ENCODE results near the gene CDK18. TPM values are rescaled to one million over a fixed set of nuclear protein-coding genes. Genes with fewer than 3 reads are reported as not detected.
"Not testable (repeated sequence)": the region's sequence is repeated elsewhere in the genome, so short reads cannot be mapped to it uniquely, and the experiment has no call there.

The CDK18 gene
- total RNA-seq, 2 experiments from 2014 or later: 4.0 to 5.2 TPM

GRCh38 chr1:205473966-205474365, 30.5 kb upstream of the CDK18 start:
- ATAC-seq: no peak
- no peak overlapping the region for H3K27ac Mint-ChIP-seq

GRCh38 chr1:205474571-205474970, 29.9 kb upstream of the CDK18 start:
- no peak for ATAC-seq
- Mint-ChIP-seq H3K4me1 (peaks cover 1% of the 10 kb centered on the region), H3K27ac (no peak overlapping the region), H3K27me3 (peaks cover 30% of the 10 kb centered on the region), H3K4me3 (no peak overlapping the region), H3K9me3 (ENCODE audit: low read depth) (peaks cover 14% of the 10 kb centered on the region), H3K36me3 (peaks cover 3% of the 10 kb centered on the region)
- no peak for DNase-seq
- CTCF ChIA-PET: interaction anchor here (2.1 to 3.2 kb wide), 3 partner anchors 11 to 77 kb away, joined by 7 to 22 read pairs (median 9); no protein-coding TSS in a partner anchor

More at GRCh38 chr1:205473966-205474365, 30.5 kb upstream of the CDK18 start:
- peaks cover 34% of the 10 kb centered on the region for H3K27me3 Mint-ChIP-seq
- no peaks in the 10 kb centered on the region for H3K4me1 Mint-ChIP-seq
- peaks cover 3% of the 10 kb centered on the region for H3K36me3 Mint-ChIP-seq
- CTCF ChIA-PET: interaction anchor here (1.5 to 3.2 kb wide), 3 partner anchors 12 to 43 kb away, joined by 5 to 22 read pairs (median 9); no protein-coding TSS in a partner anchor
- no peak overlapping the region for H3K4me3 Mint-ChIP-seq
- peaks cover 14% of the 10 kb centered on the region for H3K9me3 Mint-ChIP-seq (ENCODE audit: low read depth)
- no peak for DNase-seq

GRCh38 chr1:205475855-205476254, 28.6 kb upstream of the CDK18 start:
- DNase-seq (no peak), ATAC-seq (no peak)
- CTCF ChIA-PET: interaction anchor here (0.9 to 3.2 kb wide), 8 partner anchors 8 to 199 kb away, joined by 3 to 22 read pairs (median 4); partner anchors contain the start of gene LEMD1
- Mint-ChIP-seq H3K4me1 (peaks cover 14% of the 10 kb centered on the region), H3K4me3 (no peak overlapping the region), H3K27me3 (peaks cover 26% of the 10 kb centered on the region), H3K36me3 (peaks cover 3% of the 10 kb centered on the region), H3K27ac (no peak overlapping the region), H3K9me3 (ENCODE audit: low read depth) (peaks cover 14% of the 10 kb centered on the region)

GRCh38 chr1:205476648-205477047, 27.8 kb upstream of the CDK18 start:
- H3K4me1 Mint-ChIP-seq: peaks cover 21% of the 10 kb centered on the region
- no peak for ATAC-seq
- no peak overlapping the region for H3K4me3 Mint-ChIP-seq
- H3K9me3 Mint-ChIP-seq (ENCODE audit: low read depth): peaks cover 14% of the 10 kb centered on the region
- DNase-seq: no peak
- CTCF ChIA-PET: interaction anchor here (3.2 kb wide), 1 partner anchor 9 kb away, joined by 22 read pairs; no protein-coding TSS in a partner anchor
- peaks cover 26% of the 10 kb centered on the region for H3K27me3 Mint-ChIP-seq
- peaks cover 3% of the 10 kb centered on the region for H3K36me3 Mint-ChIP-seq
- no peak overlapping the region for H3K27ac Mint-ChIP-seq

- ATAC-seq: no peak
- Mint-ChIP-seq H3K27ac (no peak overlapping the region), H3K36me3 (peaks cover 3% of the 10 kb centered on the region), H3K4me1 (peaks cover 26% of the 10 kb centered on the region), H3K9me3 (ENCODE audit: low read depth) (peaks cover 14% of the 10 kb centered on the region), H3K27me3 (peaks cover 21% of the 10 kb centered on the region), H3K4me3 (no peak overlapping the region)
- CTCF ChIA-PET: interaction anchor here (2.9 kb wide), 1 partner anchor 80 kb away, joined by 7 read pairs; no protein-coding TSS in a partner anchor
- no peak for DNase-seq
Measured at GRCh38 chr1:205477121-205477758, 27.2 kb upstream of the CDK18 start.

GRCh38 chr1:205477759-205478247, 26.7 kb upstream of the CDK18 start:
- H3K4me1 Mint-ChIP-seq: peaks cover 26% of the 10 kb centered on the region
- no peak overlapping the region for H3K4me3 Mint-ChIP-seq
- peaks cover 3% of the 10 kb centered on the region for H3K36me3 Mint-ChIP-seq
- peaks cover 14% of the 10 kb centered on the region for H3K9me3 Mint-ChIP-seq (ENCODE audit: low read depth)
- ATAC-seq (no peak), DNase-seq (no peak)
- CTCF ChIA-PET: interaction anchor here (1.0 to 2.9 kb wide), 5 partner anchors 9 to 81 kb away, joined by 4 to 7 read pairs (median 6); no protein-coding TSS in a partner anchor
- no peak overlapping the region for H3K27ac Mint-ChIP-seq
- H3K27me3 Mint-ChIP-seq: peaks cover 18% of the 10 kb centered on the region

- peaks cover 11% of the 10 kb centered on the region for H3K9me3 Mint-ChIP-seq (ENCODE audit: low read depth)
- not testable (repeated sequence) for H3K36me3 Mint-ChIP-seq, H3K27ac Mint-ChIP-seq, H3K4me3 Mint-ChIP-seq, DNase-seq, ATAC-seq
- CTCF ChIA-PET: interaction anchor here (0.9 to 2.9 kb wide), 8 partner anchors 10 to 175 kb away, joined by 3 to 7 read pairs (median 4); no protein-coding TSS in a partner anchor
- peaks cover 28% of the 10 kb centered on the region for H3K4me1 Mint-ChIP-seq
- H3K27me3 Mint-ChIP-seq: peaks cover 17% of the 10 kb centered on the region
Measured at GRCh38 chr1:205478985-205479384, 25.5 kb upstream of the CDK18 start.

- CTCF ChIA-PET: interaction anchor here (0.9 to 1.4 kb wide), 5 partner anchors 10 to 155 kb away, joined by 3 to 4 read pairs (median 3); no protein-coding TSS in a partner anchor
- ATAC-seq: peak; percentile 76
- H3K27me3 Mint-ChIP-seq: peaks cover 17% of the 10 kb centered on the region
- peak overlapping the region; percentile 73 for H3K27ac Mint-ChIP-seq
- H3K36me3 Mint-ChIP-seq: no peaks in the 10 kb centered on the region
- peak; percentile 79 for DNase-seq
- peaks cover 28% of the 10 kb centered on the region for H3K4me1 Mint-ChIP-seq
- peaks cover 3% of the 10 kb centered on the region for H3K9me3 Mint-ChIP-seq (ENCODE audit: low read depth)
- H3K4me3 Mint-ChIP-seq: peak overlapping the region; percentile 5
Measured at GRCh38 chr1:205480349-205480985, 24.0 kb upstream of the CDK18 start.

- Mint-ChIP-seq H3K27me3 (peaks cover 17% of the 10 kb centered on the region), H3K4me3 (no peak overlapping the region), H3K4me1 (peaks cover 30% of the 10 kb centered on the region), H3K27ac (peak overlapping the region; percentile 68), H3K36me3 (no peaks in the 10 kb centered on the region), H3K9me3 (ENCODE audit: low read depth) (no peaks in the 10 kb centered on the region)
- ATAC-seq (peak; percentile 6), DNase-seq (peak; percentile 47)
- CTCF ChIA-PET: interaction anchor here (0.9 to 10.9 kb wide), 8 partner anchors 9 to 145 kb away, joined by 3 to 138 read pairs (median 4); no protein-coding TSS in a partner anchor
Measured at GRCh38 chr1:205481218-205481617, 23.3 kb upstream of the CDK18 start.

GRCh38 chr1:205481629-205482151, 22.8 kb upstream of the CDK18 start:
- Mint-ChIP-seq H3K4me1 (peaks cover 30% of the 10 kb centered on the region), H3K36me3 (no peaks in the 10 kb centered on the region), H3K27ac (peak overlapping the region; percentile 68), H3K9me3 (ENCODE audit: low read depth) (no peaks in the 10 kb centered on the region), H3K27me3 (peaks cover 17% of the 10 kb centered on the region), H3K4me3 (no peak overlapping the region)
- CTCF ChIA-PET: interaction anchor here (0.6 to 10.9 kb wide), 11 partner anchors 21 to 173 kb away, joined by 3 to 138 read pairs (median 3); no protein-coding TSS in a partner anchor
- ATAC-seq (peak; percentile 44), DNase-seq (peak; percentile 56)

- not testable (repeated sequence) for H3K4me3 Mint-ChIP-seq; ATAC-seq; H3K27ac Mint-ChIP-seq; H3K36me3 Mint-ChIP-seq; DNase-seq; H3K9me3 Mint-ChIP-seq (ENCODE audit: low read depth)
- Mint-ChIP-seq H3K27me3 (peaks cover 17% of the 10 kb centered on the region), H3K4me1 (peaks cover 30% of the 10 kb centered on the region)
- CTCF ChIA-PET: interaction anchor here (0.8 to 10.9 kb wide), 10 partner anchors 20 to 157 kb away, joined by 3 to 138 read pairs (median 4); no protein-coding TSS in a partner anchor
Measured at GRCh38 chr1:205482587-205482986, 21.9 kb upstream of the CDK18 start.

GRCh38 chr1:205483372-205483771, 21.1 kb upstream of the CDK18 start:
- Mint-ChIP-seq H3K4me1 (peaks cover 34% of the 10 kb centered on the region), H3K36me3 (no peaks in the 10 kb centered on the region), H3K27ac (no peak overlapping the region), H3K27me3 (peaks cover 22% of the 10 kb centered on the region), H3K9me3 (ENCODE audit: low read depth) (no peaks in the 10 kb centered on the region), H3K4me3 (no peak overlapping the region)
- CTCF ChIA-PET: interaction anchor here (0.8 to 10.9 kb wide), 7 partner anchors 8 to 129 kb away, joined by 3 to 138 read pairs (median 3); no protein-coding TSS in a partner anchor
- ATAC-seq: no peak
- no peak for DNase-seq
